LNCAP (cell line): ENCODE measurements around the gene MAGI2.

Experiments
- TF ChIP-seq, protein P1 (sequence below): fragments of 450-650 bp; IDR thresholded peaks from 2 replicates; pipeline ENCODE4 v1.5.1; 2017; ENCODE audit warnings: mild to moderate bottlenecking

Gene MAGI2

DNA sequence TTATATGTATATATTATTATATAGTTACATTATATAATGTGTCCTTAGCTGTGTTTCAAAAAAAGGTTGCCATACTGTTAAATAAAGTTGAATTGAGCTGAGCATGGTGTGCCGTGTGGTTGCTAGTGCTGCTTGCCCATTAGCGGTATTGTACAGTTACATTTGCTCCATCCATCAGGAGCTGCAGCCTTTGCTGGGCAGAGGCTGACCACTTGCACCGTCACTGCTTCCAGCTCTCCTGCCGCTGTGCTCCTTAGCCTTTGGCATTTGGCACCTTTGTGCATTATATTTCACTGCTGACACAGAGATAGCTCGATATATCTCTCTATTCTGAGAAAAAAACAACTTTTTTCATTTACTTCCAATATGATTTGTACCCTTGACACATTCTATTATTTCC lies 1282.7 kb downstream of the MAGI2 start:
- TF ChIP-seq, protein P1, sequence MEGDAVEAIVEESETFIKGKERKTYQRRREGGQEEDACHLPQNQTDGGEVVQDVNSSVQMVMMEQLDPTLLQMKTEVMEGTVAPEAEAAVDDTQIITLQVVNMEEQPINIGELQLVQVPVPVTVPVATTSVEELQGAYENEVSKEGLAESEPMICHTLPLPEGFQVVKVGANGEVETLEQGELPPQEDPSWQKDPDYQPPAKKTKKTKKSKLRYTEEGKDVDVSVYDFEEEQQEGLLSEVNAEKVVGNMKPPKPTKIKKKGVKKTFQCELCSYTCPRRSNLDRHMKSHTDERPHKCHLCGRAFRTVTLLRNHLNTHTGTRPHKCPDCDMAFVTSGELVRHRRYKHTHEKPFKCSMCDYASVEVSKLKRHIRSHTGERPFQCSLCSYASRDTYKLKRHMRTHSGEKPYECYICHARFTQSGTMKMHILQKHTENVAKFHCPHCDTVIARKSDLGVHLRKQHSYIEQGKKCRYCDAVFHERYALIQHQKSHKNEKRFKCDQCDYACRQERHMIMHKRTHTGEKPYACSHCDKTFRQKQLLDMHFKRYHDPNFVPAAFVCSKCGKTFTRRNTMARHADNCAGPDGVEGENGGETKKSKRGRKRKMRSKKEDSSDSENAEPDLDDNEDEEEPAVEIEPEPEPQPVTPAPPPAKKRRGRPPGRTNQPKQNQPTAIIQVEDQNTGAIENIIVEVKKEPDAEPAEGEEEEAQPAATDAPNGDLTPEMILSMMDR, result no peak

DNA sequence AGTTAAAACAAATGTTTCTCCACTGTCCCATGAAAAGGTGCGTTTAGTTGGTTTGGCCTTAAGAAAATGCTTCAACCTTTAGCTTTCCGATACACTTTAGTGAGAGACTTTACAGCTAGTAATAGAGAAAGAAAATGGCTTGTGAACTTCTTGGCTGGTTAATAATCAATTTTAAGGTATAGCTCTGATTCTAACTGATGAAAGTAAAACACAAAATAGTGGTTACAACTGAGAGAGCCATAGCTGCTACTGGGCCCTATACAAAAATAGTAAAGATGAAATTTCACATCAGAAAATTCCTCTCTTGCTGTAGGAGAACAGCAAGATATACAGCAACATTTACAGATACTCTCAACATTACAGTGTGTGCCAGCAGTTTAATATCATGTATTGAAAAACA lies 1283.5 kb downstream of the MAGI2 start:
- TF ChIP-seq, protein P1, result no peak

DNA sequence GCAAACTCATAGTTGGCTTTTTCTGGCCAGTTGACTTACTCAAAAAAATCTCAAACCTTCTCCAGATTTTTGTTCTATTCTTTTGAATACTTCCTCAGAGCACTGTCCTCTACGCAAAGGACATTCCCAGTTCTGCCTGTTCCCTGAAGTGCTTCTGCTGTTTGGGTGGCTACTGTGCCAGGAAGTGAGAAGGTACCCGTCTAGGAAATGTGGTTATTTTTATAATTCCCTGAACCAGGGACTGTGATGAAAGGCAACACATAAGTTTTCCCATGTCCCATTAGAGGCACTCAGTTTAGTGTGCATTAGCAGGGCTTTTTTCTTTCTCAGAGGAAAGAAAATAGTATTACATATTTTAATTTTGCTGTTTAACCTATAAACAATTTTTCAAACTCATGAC lies 1284.6 kb downstream of the MAGI2 start:
- TF ChIP-seq, protein P1, result no peak

DNA sequence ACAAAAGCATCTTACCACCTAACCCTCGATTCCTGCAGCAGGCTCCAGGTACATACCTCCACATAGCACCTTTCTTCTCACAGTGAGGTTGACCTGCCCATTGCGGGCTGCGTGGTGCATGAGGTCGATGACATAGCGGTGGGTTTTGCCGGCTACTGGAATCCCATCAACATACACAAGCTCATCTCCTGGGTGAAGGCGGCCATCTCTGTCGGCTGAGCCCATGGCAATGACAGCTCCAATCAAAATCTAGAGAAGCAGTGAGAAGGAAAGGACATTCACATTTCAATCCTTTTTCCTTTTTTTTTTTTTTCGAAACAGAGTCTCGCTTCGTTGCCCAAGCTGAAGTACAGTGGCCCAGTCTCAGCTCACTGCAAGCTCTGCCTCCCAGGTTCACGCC lies 1285.6 kb downstream of the MAGI2 start:
- TF ChIP-seq, protein P1, result no peak

DNA sequence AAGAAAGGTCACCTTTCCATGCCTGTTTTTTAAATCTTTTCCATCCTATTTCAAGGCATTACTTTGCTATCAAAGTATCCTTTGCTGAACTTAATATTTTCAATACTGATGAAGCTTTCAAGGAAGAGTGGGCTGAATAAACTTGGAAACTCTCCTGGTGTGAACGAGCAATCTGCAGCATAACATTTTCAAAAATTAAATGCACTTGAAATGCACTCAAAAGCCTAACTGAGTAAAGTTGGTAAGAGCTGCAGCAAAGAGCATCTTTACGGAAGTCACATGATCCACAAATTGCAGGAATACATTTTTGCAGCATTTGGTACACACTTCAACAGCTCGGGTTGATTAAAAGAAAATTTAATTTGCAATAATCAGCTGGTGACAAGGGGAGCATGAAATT lies 1287.6 kb downstream of the MAGI2 start:
- TF ChIP-seq, protein P1, result no peak

DNA sequence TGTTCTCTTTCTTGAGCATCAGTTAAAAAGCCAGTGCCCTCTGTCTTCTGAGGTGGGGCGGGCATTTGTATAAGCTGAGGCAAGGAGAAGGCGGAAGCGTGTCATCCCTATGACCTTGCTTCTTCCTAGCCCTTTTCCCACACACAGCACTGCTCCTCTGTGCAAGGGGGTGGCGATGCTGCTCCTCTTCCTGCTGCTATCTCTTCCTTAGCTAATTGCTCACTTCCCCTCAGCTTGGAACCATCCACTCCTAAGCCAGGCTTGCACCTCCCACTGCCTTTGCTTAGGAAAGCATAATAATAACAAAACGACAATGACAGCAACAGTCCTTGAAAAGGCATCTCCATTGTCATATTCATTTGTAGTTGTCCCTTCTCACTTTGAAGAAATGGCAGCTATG lies 1288.0 kb downstream of the MAGI2 start:
- TF ChIP-seq, protein P1, result no peak

DNA sequence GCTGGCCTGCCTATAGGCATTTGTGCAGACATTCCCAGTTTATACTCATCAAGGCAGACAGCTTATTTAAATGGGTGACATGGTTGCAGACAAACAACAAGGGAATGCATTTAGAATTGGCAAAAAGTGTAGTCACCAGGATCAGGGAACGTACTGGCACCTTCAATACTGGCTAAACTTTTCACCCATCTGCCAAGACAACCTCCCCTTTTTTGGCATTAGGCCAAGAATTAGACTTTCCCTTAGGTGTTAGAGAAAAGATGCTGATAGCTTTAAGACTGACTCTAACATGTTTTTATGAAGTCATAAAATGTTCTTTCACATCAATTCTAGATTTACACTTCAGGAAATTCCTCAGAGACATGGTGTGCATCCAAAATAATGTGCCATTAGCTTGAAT lies 1289.0 kb downstream of the MAGI2 start:
- TF ChIP-seq, protein P1, result no peak

DNA sequence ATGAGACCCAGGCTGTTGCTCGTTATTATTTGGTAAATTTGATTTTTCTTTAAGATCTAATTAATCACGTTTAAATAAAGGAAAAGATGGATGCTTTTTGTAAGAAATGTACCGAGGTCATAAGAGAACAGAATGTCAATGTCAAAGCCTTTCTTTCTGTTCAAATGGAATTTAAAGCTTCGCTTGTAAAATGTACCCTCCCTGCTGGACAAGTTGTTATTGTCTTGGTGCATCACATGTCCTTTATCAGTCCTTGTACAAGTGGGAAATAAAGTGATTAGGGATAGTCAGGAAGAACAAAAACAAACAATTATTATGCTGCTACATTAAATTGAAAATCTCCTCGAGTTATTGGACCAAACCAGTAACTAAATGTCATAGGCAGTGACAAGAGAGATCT lies 1291.7 kb downstream of the MAGI2 start:
- TF ChIP-seq, protein P1, result no peak
